Umbilical cord (tissue), 2 donors: ENCODE data around the gene GSTO1. TPM values are rescaled to one million over a fixed set of nuclear protein-coding genes. Genes with fewer than 3 reads are reported as not detected.
A peak's percentile ranks its signal among the peaks of the same experiment; 100 is the strongest.
"Not testable (repeated sequence)": the region's sequence is repeated elsewhere in the genome, so short reads cannot be mapped to it uniquely, and the experiment has no call there.

Experiments
- DNase-seq: peaks from one replicate; pipeline ENCODE4 v3.0.0-alpha.2; 2015; ENCODE audit warnings: low spot score
- total RNA-seq: library from RNA; depleted of rRNA; stranded (reverse); fragments of >200 nt; gene quantifications from one replicate; pipeline ENCODE4 v1.2.3, GENCODE V29; 2014; ENCODE audit warnings: low replicate concordance; ENCODE audit not compliant: insufficient read depth

Gene GSTO1
- total RNA-seq, result 58.5 TPM

DNA sequence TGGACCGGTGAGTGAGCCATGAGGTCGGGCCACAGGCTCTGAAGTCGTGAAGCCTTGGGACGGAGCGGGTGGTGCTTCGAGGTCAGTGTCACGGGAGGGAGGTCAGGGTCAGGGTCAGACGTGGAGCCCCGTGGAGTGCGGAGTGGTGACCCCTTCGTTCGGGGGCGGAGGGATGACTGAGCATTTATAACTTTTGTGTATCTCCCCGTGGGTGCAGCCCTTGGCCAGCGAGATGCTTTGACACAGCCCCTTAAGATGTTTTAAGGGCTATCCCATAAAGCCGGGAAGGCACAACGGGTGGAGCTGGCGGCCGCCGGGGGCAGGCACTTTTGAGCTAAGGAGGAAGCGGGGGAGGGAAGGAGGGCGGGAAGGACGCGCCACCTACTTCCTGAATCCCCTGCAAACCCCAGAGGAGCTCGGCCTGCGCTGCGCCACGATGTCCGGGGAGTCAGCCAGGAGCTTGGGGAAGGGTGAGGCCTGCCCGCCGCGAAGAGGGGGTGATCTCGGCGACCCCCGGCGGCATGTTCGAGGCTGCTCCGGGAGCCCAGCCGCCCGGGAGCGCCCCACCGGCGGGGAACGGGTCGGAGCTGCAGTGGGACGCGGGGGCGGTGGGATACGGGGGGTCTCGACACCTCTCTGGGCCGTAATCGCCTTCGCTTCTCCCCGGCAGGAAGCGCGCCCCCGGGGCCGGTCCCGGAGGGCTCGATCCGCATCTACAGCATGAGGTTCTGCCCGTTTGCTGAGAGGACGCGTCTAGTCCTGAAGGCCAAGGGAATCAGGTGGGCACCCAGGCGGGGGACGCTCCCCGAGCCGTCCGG lies at the start of gene GSTO1:
GSTO1 (plus strand) TSS at position 400 of the 818 bp plus-strand sequence; CDS start at position 437, 37 bp downstream.
- DNase-seq, result peak; percentile 85

GRCh38 chr10:104208730-104209129 lies 46.0 kb upstream of the GSTO1 start:
- no peak for DNase-seq

DNA sequence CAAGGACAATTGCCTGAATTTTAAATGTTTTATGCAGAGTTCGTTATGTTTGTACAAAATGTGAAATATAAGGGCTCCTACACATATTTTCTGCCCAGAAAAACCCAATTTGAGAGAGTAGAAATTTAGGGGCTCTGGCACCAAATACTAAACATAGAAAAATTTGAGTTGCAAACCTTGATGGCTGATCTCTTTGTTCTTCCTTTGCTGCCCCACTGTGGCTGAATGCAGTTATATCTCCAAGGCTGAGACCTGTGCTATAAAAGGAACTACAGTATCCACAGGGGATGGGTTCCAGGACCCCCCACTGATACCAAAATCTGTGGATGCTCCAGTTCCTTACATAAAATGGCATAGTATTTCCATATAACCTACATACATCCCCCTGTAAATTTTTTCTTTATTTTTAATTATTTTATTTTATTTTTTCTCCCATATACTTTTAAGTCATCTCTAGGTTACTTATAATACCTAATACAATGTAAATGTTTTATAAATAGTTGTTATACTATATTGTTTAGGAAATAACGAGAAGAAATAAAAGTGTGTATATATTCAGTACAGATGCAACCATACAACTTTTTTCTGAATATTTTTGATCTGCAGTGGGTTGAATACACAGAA lies 45.0 kb upstream of the GSTO1 start:
- peak; percentile 56 for DNase-seq

DNA sequence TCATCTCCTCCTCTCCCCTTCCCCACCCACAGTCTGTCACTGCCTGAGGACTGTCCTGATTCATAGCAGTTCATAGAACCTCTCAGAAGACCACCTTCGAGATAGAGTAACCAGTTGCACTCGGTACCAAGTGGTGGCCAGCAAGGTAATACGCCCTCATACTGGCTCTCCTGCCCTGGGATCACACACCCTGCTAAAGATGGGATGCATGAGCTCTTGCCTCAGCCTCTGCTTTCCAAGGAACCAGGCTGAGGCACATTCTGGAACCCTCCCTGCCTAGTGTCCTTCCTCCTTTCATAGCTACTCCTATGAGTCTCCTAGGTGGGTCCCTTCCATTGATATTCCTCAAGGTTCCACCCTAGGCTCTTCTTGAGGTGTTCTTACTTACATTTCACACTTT lies 38.1 kb upstream of the GSTO1 start:
- no peak for DNase-seq

GRCh38 chr10:104218751-104219150 lies 35.9 kb upstream of the GSTO1 start:
- no peak for DNase-seq

GRCh38 chr10:104220522-104220921 lies 34.2 kb upstream of the GSTO1 start:
- peak; percentile 32 for DNase-seq

DNA sequence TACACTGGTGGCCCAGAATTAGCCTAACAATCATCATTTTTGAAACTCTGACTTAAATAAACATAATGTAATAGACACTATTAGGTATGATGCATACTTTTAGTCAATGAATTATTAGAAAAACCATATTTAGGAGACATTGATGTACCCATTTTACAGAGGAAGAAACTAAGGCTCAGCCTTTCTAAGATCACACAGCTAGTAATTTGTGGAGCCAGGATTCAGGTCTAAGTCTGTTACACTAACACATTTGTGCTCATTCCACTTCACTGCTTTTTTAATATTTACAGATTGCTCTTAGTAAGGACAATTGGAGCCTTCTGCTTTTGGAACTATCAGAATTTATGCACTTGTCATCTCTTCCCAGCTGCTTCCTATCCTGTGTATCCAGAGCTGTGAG lies 31.4 kb upstream of the GSTO1 start:
- DNase-seq, result no peak

DNA sequence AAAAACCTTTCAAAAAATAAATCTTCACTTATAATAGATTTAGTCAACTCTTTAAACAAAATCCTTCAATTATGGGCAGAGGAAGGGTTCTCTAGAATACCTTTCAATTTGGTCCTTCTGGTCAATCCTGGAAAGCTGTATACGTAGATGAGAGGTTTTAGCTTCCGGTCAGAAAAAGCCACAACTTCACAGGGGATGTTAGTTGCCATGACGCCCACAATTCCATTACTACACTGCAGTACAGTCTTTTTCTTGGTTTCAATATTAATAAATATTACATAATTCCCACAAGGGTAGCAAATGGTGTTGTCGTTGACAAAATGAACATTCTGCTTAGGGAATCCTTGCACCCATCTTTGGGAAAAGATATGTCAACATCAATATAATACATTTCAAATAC lies 24.2 kb upstream of the GSTO1 start:
- no peak for DNase-seq

- DNase-seq, result peak; percentile 98
Measured at GRCh38 chr10:104231784-104232612, 22.7 kb upstream of the GSTO1 start, which contains the start of gene CFAP43. CFAP43 (minus strand) TSS chr10:104232364; CDS start chr10:104232246, 118 bp downstream.

DNA sequence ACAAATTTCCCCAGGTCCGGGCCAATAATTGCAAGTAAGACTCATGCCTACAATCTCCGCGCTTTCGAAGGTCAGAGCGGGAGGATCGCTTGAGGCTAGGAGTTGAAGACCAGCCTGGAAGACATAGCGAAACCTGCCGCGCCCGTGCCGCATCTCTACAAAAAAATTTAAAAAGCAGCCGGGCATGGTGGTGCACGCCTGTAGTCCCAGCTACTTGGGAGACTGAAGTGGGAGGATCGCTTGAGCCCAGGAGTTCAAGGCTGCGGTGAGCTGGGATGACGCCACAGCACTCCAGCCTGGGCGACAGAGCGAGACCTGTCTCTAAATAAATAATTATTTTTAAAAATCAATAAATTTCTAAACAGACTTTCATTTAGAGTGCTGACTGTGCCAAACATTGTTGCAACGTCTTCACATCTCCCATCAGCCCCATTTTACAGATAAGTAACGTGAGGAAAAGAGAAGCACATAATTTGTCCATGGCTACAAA lies 22.0 kb upstream of the GSTO1 start:
- no peak for DNase-seq

- no peak for DNase-seq
Measured at GRCh38 chr10:104233817-104234216, 20.9 kb upstream of the GSTO1 start.

GRCh38 chr10:104234934-104235333 lies 19.8 kb upstream of the GSTO1 start:
- DNase-seq, result no peak

GRCh38 chr10:104235801-104236200 lies 18.9 kb upstream of the GSTO1 start:
- DNase-seq, result no peak

- no peak for DNase-seq
Measured at GRCh38 chr10:104240078-104240477, 14.6 kb upstream of the GSTO1 start.

DNA sequence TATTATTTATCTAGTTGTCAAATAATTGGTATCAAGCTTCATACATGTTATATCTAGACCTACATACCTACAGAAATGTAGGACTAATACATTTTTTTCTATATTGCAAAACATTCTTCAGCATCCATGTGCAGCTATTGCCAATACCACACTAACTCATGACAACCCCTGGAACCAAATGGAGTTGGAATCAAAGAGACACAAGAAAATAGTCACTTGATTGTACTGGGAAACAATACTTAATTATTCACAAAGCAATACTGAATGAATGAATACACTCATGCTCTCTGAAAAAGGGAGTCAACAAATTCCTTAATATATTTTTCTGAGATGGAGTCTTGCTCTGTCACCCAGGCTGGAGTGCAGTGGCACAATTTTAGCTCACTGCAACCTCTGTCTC lies 12.1 kb upstream of the GSTO1 start:
- no peak for DNase-seq

DNA sequence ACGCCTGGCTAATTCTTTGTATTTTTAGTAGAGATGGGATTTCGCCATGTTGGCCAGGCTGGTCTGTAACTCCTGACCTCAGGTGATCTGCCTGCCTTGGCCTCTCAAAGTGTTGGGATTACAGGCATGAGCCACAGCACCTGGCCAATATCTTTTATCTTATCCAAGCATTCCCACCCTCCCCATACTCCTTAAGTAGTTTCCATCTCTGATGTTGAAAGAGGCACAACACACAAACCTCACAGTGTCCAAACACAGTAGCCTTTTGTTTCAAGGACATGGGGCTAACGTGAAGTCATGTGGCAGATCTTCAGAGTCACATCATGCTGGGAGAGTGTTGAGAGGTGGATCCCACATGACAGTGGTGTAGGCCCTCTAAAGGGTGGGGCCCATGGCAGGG lies 11.7 kb upstream of the GSTO1 start:
- not testable (repeated sequence) for DNase-seq

DNA sequence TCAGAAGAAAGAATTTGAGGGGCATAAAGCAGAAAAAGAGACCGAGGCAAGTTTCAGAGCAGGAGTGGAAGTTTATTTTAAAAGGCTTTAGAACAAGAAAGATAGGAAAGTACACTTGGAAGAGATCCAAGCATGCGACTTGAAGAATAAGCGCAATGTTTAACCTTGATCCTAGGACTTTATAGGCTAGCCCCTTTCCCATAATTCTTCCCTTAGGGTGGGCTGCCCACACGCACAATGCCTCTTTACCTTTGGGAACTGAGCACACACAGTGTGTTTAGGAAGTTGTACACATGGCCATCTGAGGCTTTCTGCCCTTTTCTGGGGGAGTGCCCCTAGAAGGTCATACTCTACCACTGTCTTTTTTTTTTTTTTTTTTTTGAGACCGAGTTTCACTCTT lies 11.2 kb upstream of the GSTO1 start:
- no peak for DNase-seq

- no peak for DNase-seq
Measured at GRCh38 chr10:104245066-104245632, 9.5 kb upstream of the GSTO1 start.

- no peak for DNase-seq
Measured at GRCh38 chr10:104246976-104247375, 7.7 kb upstream of the GSTO1 start.

DNA sequence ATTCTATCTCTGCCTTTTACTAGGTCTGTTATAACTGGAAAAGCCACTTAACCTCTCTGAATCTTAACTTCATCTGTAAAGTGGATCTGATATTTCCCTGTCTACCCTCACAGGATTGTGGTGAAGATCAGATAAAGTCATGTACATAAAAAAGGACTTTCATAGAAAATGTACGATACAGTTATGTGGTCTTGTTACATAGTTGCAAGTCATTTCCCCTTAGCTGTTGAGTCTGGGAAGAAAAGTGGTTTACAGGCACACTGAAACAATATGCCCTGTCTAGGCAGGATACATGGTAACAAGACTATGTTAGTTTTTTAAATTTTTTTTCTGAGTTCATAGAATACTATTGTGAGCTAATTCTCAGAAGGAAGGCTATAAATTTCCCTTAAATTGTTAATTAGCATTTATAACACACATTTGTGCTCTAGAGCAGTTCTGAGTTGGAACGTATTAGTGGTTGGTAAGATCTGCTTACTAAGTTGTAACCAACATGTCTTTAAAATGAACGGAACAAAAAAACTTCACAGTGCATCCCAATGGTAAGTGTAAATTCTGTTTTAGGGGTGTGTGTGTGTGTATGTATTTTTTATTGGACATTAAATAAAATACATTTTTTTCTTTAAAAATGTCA lies 7.1 kb upstream of the GSTO1 start:
- DNase-seq, result no peak

- not testable (repeated sequence) for DNase-seq
Measured at GRCh38 chr10:104248931-104249330, 5.8 kb upstream of the GSTO1 start.
